Right lobe of liver (tissue), 4 donors: ENCODE results near the gene EIF3B.

ENCODE experiments used
- POLR2A ChIP-seq: fragments of 450-650 bp; IDR thresholded peaks from one replicate; pipeline ENCODE4 v1.6.1; 2017; ENCODE audit warnings: antibody characterized with exemption, mild to moderate bottlenecking
- TF ChIP-seq, protein P1 (sequence below), 4 donors: fragments of 200-600 bp in 3 of 4; fragments of 450-650 bp in 1 of 4; IDR thresholded peaks; one replicate each; pipeline versions ENCODE4 v1.5.1 to v1.8.0; 2016 to 2022; ENCODE audit warnings: antibody characterized with exemption in 4 of 4, mild to moderate bottlenecking in 2 of 4
- donor health status: DM: no; HTN: no; CAD: no.
- donor health status: DM: no; HTN: no; CAD: no.
- donor health status: DM: no; HTN: yes; CAD: no.

DNA sequence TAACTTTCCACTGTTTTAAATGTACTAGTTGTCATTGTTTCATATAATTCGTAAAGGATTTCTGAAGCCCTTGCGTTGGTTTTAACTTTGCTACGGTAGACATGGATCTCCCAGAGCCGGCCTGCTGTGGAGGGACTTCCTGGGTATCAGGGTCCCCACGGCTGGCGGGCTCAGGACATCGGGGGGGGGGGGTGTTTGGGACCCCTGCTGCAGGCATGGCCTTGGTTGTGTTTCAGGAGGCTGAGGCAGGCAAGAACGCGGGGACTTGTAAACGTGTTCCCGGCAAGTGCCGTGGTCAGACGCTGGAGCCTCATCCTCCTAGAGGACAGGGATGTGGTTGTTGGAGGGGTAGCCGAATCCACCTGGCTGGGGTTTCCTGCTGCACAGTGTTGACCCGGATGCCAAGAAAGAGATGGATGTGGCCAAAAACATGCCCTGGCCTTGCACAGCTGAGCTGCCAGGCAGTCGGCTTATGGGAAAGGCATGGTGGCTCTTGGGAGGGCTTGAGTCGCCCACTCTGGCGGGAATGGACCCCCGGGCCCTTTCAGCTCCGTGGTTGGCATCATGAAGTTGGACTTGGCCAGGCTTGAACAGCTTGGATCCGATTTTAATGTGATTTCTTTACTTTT lies 27.4 kb downstream of the EIF3B start:
- TF ChIP-seq, protein P1, sequence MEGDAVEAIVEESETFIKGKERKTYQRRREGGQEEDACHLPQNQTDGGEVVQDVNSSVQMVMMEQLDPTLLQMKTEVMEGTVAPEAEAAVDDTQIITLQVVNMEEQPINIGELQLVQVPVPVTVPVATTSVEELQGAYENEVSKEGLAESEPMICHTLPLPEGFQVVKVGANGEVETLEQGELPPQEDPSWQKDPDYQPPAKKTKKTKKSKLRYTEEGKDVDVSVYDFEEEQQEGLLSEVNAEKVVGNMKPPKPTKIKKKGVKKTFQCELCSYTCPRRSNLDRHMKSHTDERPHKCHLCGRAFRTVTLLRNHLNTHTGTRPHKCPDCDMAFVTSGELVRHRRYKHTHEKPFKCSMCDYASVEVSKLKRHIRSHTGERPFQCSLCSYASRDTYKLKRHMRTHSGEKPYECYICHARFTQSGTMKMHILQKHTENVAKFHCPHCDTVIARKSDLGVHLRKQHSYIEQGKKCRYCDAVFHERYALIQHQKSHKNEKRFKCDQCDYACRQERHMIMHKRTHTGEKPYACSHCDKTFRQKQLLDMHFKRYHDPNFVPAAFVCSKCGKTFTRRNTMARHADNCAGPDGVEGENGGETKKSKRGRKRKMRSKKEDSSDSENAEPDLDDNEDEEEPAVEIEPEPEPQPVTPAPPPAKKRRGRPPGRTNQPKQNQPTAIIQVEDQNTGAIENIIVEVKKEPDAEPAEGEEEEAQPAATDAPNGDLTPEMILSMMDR (IDR thresholded peaks at IDR 0.05): no peak
- no peak for TF ChIP-seq POLR2A
